Measurements from ENCODE around the gene TPSB2. TPM values are rescaled to one million over a fixed set of nuclear protein-coding genes. Genes with fewer than 3 reads are reported as not detected.

Gene TPSB2
- total RNA-seq, 2 donors from 2014 or later, result 1.0 TPM; not detected in 1

GRCh38 chr16:1265826-1266225 is 35.8 kb upstream of the TPSB2 start:
- H3K27ac Mint-ChIP-seq, result no peak overlapping the region
- peaks cover 0 to 4% of the 10 kb centered on the region in 2 donors for H3K27me3 Mint-ChIP-seq
- H3K4me3 Mint-ChIP-seq, result no peak overlapping the region
- no peak for ATAC-seq
- no peaks in the 10 kb centered on the region for H3K36me3 Mint-ChIP-seq
- DNase-seq (ENCODE audit: low spot score), result peak; percentile 58
- H3K9me3 Mint-ChIP-seq, result peaks cover 8% of the 10 kb centered on the region
- peaks cover 0 to 6% of the 10 kb centered on the region in 2 donors for H3K4me1 Mint-ChIP-seq (ENCODE audit: low read depth in 2 of 2)

GRCh38 chr16:1265090-1265630 is 35.2 kb upstream of the TPSB2 start:
- no peak overlapping the region for H3K27ac Mint-ChIP-seq
- peaks cover 0 to 8% of the 10 kb centered on the region in 2 donors for H3K27me3 Mint-ChIP-seq
- no peak overlapping the region for H3K4me3 Mint-ChIP-seq
- H3K4me1 Mint-ChIP-seq (ENCODE audit: low read depth in 2 of 2), result peaks cover 0 to 6% of the 10 kb centered on the region in 2 donors
- H3K36me3 Mint-ChIP-seq, result no peaks in the 10 kb centered on the region
- no peak for ATAC-seq
- DNase-seq (ENCODE audit: low spot score), result peak; percentile 20
- peaks cover 8% of the 10 kb centered on the region for H3K9me3 Mint-ChIP-seq

GRCh38 chr16:1264345-1265089 is 34.5 kb upstream of the TPSB2 start:
- Mint-ChIP-seq H3K27ac (no peak overlapping the region), H3K9me3 (peaks cover 8% of the 10 kb centered on the region), H3K27me3 (peaks cover 0 to 8% of the 10 kb centered on the region in 2 donors), H3K4me1 (ENCODE audit: low read depth in 2 of 2) (peaks cover 0 to 6% of the 10 kb centered on the region in 2 donors), H3K36me3 (no peaks in the 10 kb centered on the region), H3K4me3 (no peak overlapping the region)
- DNase-seq (ENCODE audit: low spot score), result no peak
- ATAC-seq, result no peak

GRCh38 chr16:1263591-1264344 is 33.8 kb upstream of the TPSB2 start:
- Mint-ChIP-seq H3K36me3 (no peaks in the 10 kb centered on the region), H3K27me3 (peaks cover 0 to 12% of the 10 kb centered on the region in 2 donors), H3K9me3 (peaks cover 8% of the 10 kb centered on the region), H3K4me3 (no peak overlapping the region), H3K27ac (no peak overlapping the region), H3K4me1 (ENCODE audit: low read depth in 2 of 2) (peaks cover 5 to 6% of the 10 kb centered on the region in 2 donors)
- no peak for ATAC-seq
- DNase-seq (ENCODE audit: low spot score), result peak; percentile 60

GRCh38 chr16:1262846-1263221 is 32.9 kb upstream of the TPSB2 start:
- H3K27me3 Mint-ChIP-seq, result peaks cover 0 to 13% of the 10 kb centered on the region in 2 donors
- no peak for ATAC-seq

GRCh38 chr16:1262210-1262845 is 32.3 kb upstream of the TPSB2 start:
- peak; percentile 57 for DNase-seq (ENCODE audit: low spot score)
- ATAC-seq, result no peak
- no peak overlapping the region for H3K27ac Mint-ChIP-seq
- no peak overlapping the region for H3K4me3 Mint-ChIP-seq
- peaks cover 0 to 13% of the 10 kb centered on the region in 2 donors for H3K27me3 Mint-ChIP-seq
- H3K9me3 Mint-ChIP-seq, result peaks cover 8% of the 10 kb centered on the region
- no peaks in the 10 kb centered on the region for H3K36me3 Mint-ChIP-seq
- H3K4me1 Mint-ChIP-seq (ENCODE audit: low read depth in 2 of 2), result peaks cover 5 to 6% of the 10 kb centered on the region in 2 donors

More at GRCh38 chr16:1262846-1263221, 32.9 kb upstream of the TPSB2 start:
- no peak for DNase-seq (ENCODE audit: low spot score)
- Mint-ChIP-seq H3K9me3 (peaks cover 8% of the 10 kb centered on the region), H3K36me3 (no peaks in the 10 kb centered on the region), H3K4me1 (ENCODE audit: low read depth in 2 of 2) (peaks cover 5 to 6% of the 10 kb centered on the region in 2 donors), H3K4me3 (no peak overlapping the region), H3K27ac (no peak overlapping the region)

GRCh38 chr16:1261131-1261892 is 31.3 kb upstream of the TPSB2 start:
- Mint-ChIP-seq H3K36me3 (no peaks in the 10 kb centered on the region), H3K27me3 (peaks cover 0 to 13% of the 10 kb centered on the region in 2 donors), H3K27ac (no peak overlapping the region), H3K4me3 (no peak overlapping the region), H3K9me3 (peaks cover 8% of the 10 kb centered on the region), H3K4me1 (ENCODE audit: low read depth in 2 of 2) (peaks cover 5 to 6% of the 10 kb centered on the region in 2 donors)
- ATAC-seq (no peak), DNase-seq (ENCODE audit: low spot score) (peak; percentile 55)

GRCh38 chr16:1260101-1260680 is 30.2 kb upstream of the TPSB2 start:
- DNase-seq (ENCODE audit: low spot score), result peak; percentile 59
- Mint-ChIP-seq H3K4me1 (ENCODE audit: low read depth in 2 of 2) (peaks cover 5 to 6% of the 10 kb centered on the region in 2 donors), H3K27ac (no peak overlapping the region), H3K27me3 (peaks cover 0 to 13% of the 10 kb centered on the region in 2 donors), H3K9me3 (peaks cover 8% of the 10 kb centered on the region), H3K36me3 (no peaks in the 10 kb centered on the region), H3K4me3 (no peak overlapping the region)
- no peak for ATAC-seq

- Mint-ChIP-seq H3K27me3 (peaks cover 0 to 13% of the 10 kb centered on the region in 2 donors), H3K9me3 (peaks cover 6% of the 10 kb centered on the region), H3K4me1 (ENCODE audit: low read depth in 2 of 2) (peaks cover 5 to 6% of the 10 kb centered on the region in 2 donors), H3K36me3 (no peaks in the 10 kb centered on the region), H3K4me3 (no peak overlapping the region), H3K27ac (no peak overlapping the region)
- no peak for ATAC-seq
- peak; percentile 44 for DNase-seq (ENCODE audit: low spot score)
These were observed 29.7 kb upstream of the TPSB2 start for GRCh38 chr16:1259760-1260068.

- no peak for ATAC-seq
- H3K27me3 Mint-ChIP-seq, result peaks cover 0 to 13% of the 10 kb centered on the region in 2 donors
- peaks cover 0 to 5% of the 10 kb centered on the region in 2 donors for H3K4me1 Mint-ChIP-seq (ENCODE audit: low read depth in 2 of 2)
- H3K36me3 Mint-ChIP-seq, result no peaks in the 10 kb centered on the region
- H3K4me3 Mint-ChIP-seq, result peak overlapping the region; percentile 60
- peaks cover under 1% of the 10 kb centered on the region for H3K9me3 Mint-ChIP-seq
- no peak overlapping the region for H3K27ac Mint-ChIP-seq
- peak; percentile 58 for DNase-seq (ENCODE audit: low spot score)
These were observed 29.1 kb upstream of the TPSB2 start for GRCh38 chr16:1258906-1259759.

- H3K4me3 Mint-ChIP-seq, result no peak overlapping the region
- ATAC-seq, result no peak
These were observed 28.2 kb upstream of the TPSB2 start for GRCh38 chr16:1258225-1258600.

GRCh38 chr16:1257561-1258224 is 27.7 kb upstream of the TPSB2 start:
- Mint-ChIP-seq H3K27ac (no peak overlapping the region), H3K36me3 (no peaks in the 10 kb centered on the region), H3K27me3 (peaks cover 0 to 13% of the 10 kb centered on the region in 2 donors), H3K4me1 (ENCODE audit: low read depth in 2 of 2) (peaks cover 0 to 5% of the 10 kb centered on the region in 2 donors), H3K4me3 (no peak overlapping the region), H3K9me3 (no peaks in the 10 kb centered on the region)
- ATAC-seq (no peak), DNase-seq (ENCODE audit: low spot score) (peak; percentile 55)

More at GRCh38 chr16:1258225-1258600, 28.2 kb upstream of the TPSB2 start:
- Mint-ChIP-seq H3K27me3 (peaks cover 0 to 13% of the 10 kb centered on the region in 2 donors), H3K9me3 (no peaks in the 10 kb centered on the region), H3K27ac (no peak overlapping the region), H3K4me1 (ENCODE audit: low read depth in 2 of 2) (peaks cover 0 to 5% of the 10 kb centered on the region in 2 donors), H3K36me3 (no peaks in the 10 kb centered on the region)
- DNase-seq (ENCODE audit: low spot score), result peak; percentile 48
